ENCODE results near the gene AREL1. TPM values are rescaled to one million over a fixed set of nuclear protein-coding genes. Genes with fewer than 3 reads are reported as not detected.

Gene AREL1
- total and polyA plus RNA-seq, 2 donors from 2014 or later: 13.5 to 42.3 TPM

DNA sequence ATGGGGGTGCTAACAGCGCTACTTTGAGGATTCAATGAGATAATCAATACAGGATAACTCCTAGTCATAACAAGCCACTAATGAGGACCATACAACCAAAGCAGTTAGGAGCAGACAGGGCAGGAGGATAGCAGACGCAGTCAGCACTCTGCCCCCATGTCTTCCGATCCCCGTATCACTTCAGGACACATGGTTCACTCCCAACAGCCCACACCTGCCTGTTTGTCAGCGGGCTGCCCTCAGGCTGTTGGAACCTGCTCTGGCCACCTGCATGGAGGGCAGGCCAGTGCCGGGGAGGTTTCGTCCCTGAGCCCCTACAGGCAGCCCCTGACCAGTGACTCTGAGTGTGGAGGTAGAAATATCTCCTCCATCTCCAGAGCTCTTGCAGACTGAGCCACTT lies 63.7 kb downstream of the AREL1 start:
- TF ChIP-seq, protein P1, sequence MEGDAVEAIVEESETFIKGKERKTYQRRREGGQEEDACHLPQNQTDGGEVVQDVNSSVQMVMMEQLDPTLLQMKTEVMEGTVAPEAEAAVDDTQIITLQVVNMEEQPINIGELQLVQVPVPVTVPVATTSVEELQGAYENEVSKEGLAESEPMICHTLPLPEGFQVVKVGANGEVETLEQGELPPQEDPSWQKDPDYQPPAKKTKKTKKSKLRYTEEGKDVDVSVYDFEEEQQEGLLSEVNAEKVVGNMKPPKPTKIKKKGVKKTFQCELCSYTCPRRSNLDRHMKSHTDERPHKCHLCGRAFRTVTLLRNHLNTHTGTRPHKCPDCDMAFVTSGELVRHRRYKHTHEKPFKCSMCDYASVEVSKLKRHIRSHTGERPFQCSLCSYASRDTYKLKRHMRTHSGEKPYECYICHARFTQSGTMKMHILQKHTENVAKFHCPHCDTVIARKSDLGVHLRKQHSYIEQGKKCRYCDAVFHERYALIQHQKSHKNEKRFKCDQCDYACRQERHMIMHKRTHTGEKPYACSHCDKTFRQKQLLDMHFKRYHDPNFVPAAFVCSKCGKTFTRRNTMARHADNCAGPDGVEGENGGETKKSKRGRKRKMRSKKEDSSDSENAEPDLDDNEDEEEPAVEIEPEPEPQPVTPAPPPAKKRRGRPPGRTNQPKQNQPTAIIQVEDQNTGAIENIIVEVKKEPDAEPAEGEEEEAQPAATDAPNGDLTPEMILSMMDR (IDR thresholded peaks at IDR 0.05; ENCODE audit: borderline replicate concordance, extremely low read depth, insufficient read depth): no peak
- intact Hi-C loops (cut with DNase I): no loop called here
- no peak overlapping the region for H3K27ac ChIP-seq (ENCODE audit: low read depth in 2 of 2, low read length in 2 of 2)
- peaks cover 0 to 22% (median 19%) of the 10 kb centered on the region in 3 donors for H3K4me1 ChIP-seq (ENCODE audit: control insufficient read depth in 2 of 3, insufficient read depth in 2 of 3, low read depth in 1 of 3, low read length in 3 of 3)
- FAIRE-seq: no peak
- no peaks in the 10 kb centered on the region for H3K27me3 ChIP-seq (ENCODE audit: control insufficient read depth, insufficient read depth, low read length)
- H3K4me3 ChIP-seq (ENCODE audit: low read length in 3 of 3): no peak overlapping the region
- H3K9ac ChIP-seq (ENCODE audit: low read length in 3 of 3): no peak overlapping the region
- H3K9me3 ChIP-seq (ENCODE audit: control insufficient read depth in 2 of 3, insufficient read depth in 1 of 3, low read length in 3 of 3): no peaks in the 10 kb centered on the region
- H3K36me3 ChIP-seq (ENCODE audit: control insufficient read depth in 2 of 3, insufficient read depth in 3 of 3, low read length in 3 of 3): no peaks in the 10 kb centered on the region
- DNase-seq: no peak

DNA sequence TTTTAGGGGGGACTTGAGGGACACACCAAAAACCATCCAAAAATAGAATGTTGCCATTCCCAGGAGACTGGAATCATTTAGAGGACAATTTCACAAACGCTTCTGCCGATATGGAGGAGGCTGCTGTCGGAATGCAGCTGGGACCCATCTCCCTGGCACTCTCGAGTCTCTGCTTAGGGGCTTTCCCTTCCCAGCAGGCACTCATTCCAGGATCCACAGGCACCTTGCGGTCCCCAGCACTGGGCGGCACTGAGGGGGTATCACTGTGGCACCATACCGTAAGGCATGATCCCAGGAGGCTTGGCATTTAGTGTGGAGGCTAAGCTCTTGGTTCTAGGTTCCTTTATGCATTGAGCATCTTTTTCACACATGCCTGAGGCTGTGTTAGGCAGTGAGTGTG lies 64.3 kb downstream of the AREL1 start:
- DNase-seq (peak in 1 of 5 donors; percentile 19), FAIRE-seq (no peak)
- TF ChIP-seq, protein P1 (IDR thresholded peaks at IDR 0.05; ENCODE audit: borderline replicate concordance, extremely low read depth, insufficient read depth): no peak
- Histone ChIP-seq H3K36me3 (ENCODE audit: control insufficient read depth in 2 of 3, insufficient read depth in 3 of 3, low read length in 3 of 3) (no peaks in the 10 kb centered on the region), H3K27ac (ENCODE audit: low read depth in 2 of 2, low read length in 2 of 2) (peak overlapping the region in 1 of 2 donors; percentile 61), H3K9ac (ENCODE audit: low read length in 3 of 3) (no peak overlapping the region), H3K4me3 (ENCODE audit: low read length in 3 of 3) (no peak overlapping the region), H3K9me3 (ENCODE audit: control insufficient read depth in 2 of 3, insufficient read depth in 1 of 3, low read length in 3 of 3) (no peaks in the 10 kb centered on the region), H3K27me3 (ENCODE audit: control insufficient read depth, insufficient read depth, low read length) (no peaks in the 10 kb centered on the region), H3K4me1 (ENCODE audit: control insufficient read depth in 2 of 3, insufficient read depth in 2 of 3, low read depth in 1 of 3, low read length in 3 of 3) (peaks cover 0 to 22% (median 19%) of the 10 kb centered on the region in 3 donors)
- intact Hi-C loops (cut with DNase I): no loop called here

DNA sequence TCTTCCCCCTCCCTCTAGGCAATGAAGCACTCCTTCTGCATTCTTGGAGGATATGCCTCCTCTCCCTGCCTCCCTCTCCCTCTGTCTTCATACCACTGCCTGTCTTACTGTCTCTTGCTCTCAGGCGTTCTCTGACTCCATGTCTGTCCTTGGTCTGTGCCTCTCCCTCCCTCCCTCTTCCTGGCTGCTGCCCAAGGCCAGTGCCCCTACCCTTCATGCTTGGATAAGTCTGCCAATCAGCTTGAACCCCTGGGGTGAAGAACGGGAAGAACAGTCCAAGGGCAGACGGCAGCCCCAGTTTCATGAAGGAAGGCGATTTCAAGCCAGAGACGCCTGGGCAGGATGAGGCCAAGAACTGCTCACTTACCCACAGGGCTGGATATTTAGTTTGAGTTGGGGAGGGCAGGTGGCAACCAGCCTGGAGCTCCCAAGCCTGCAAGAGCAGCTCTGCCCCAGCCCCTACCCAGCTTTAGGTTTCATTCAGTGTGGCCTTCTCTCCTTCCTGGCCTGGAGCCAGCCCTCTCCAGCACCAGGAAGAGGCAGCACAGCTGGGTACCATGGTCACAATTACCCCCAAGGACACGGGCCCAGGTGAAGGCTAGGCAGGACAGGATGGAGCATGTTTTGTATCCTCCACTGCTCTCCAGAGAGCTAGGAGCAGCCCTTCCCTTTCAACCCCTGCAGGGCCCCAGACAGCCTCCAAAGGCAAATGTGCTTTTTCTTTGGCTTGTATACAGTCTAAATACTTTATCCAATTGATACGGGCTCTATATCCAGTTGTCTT lies 65.0 kb downstream of the AREL1 start:
- Histone ChIP-seq H3K27ac (ENCODE audit: low read depth in 2 of 2, low read length in 2 of 2) (peak overlapping the region in 1 of 2 donors; percentile 38), H3K4me1 (ENCODE audit: control insufficient read depth in 2 of 3, insufficient read depth in 2 of 3, low read depth in 1 of 3, low read length in 3 of 3) (peaks cover 0 to 22% (median 19%) of the 10 kb centered on the region in 3 donors), H3K9ac (ENCODE audit: low read length in 3 of 3) (no peak overlapping the region), H3K9me3 (ENCODE audit: control insufficient read depth in 2 of 3, insufficient read depth in 1 of 3, low read length in 3 of 3) (no peaks in the 10 kb centered on the region), H3K27me3 (ENCODE audit: control insufficient read depth, insufficient read depth, low read length) (no peaks in the 10 kb centered on the region), H3K36me3 (ENCODE audit: control insufficient read depth in 2 of 3, insufficient read depth in 3 of 3, low read length in 3 of 3) (no peaks in the 10 kb centered on the region), H3K4me3 (ENCODE audit: low read length in 3 of 3) (no peak overlapping the region)
- peak in 2 of 5 donors; percentile 30 to 54 for DNase-seq
- TF ChIP-seq, protein P1 (IDR thresholded peaks at IDR 0.05; ENCODE audit: borderline replicate concordance, extremely low read depth, insufficient read depth): no peak
- FAIRE-seq: no peak
- intact Hi-C loops (cut with DNase I): no loop called here
